HG03066 (cell line): ENCODE data around the gene ATP5MC3.
A peak's percentile ranks its signal among the peaks of the same experiment; 100 is the strongest.

Experiments
- ATAC-seq: cut with Tn5 transposase; IDR thresholded peaks from one replicate; pipeline ENCODE4 v1.9.1; 2021; ENCODE audit warnings: low read depth; ENCODE audit not compliant: unreplicated experiment

ATP5MC3 gene

GRCh38 chr2:175169191-175169590 is 12.3 kb downstream of the ATP5MC3 start:
- no peak for ATAC-seq

DNA sequence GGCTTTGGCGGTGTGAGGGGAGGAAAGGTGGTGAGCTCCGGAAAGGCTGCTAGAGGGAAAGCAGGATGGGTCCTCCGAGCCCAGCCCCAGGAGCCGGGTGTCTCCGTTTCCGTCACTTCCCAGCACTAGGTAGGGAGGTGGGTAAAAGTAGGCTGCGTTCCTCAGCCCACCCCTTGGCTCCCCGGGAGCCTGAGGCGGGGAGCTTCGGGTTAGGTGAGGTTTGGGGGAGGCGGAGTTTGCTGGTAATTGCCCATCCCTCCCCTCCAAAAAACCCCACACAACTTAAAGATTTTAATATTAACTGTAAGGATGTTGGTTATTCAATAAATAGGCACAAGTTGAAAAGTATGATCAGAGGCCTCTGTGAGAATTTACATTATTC is 13.0 kb downstream of the ATP5MC3 start:
- ATAC-seq, result peak; percentile 25

GRCh38 chr2:175167792-175168563 is 13.5 kb downstream of the ATP5MC3 start, which contains the start of gene ATF2:
TSS of gene ATF2 (minus strand) at chr2:175168203. CDS start at chr2:175136443, 31,760 bp downstream.
- peak; percentile 93 for ATAC-seq

DNA sequence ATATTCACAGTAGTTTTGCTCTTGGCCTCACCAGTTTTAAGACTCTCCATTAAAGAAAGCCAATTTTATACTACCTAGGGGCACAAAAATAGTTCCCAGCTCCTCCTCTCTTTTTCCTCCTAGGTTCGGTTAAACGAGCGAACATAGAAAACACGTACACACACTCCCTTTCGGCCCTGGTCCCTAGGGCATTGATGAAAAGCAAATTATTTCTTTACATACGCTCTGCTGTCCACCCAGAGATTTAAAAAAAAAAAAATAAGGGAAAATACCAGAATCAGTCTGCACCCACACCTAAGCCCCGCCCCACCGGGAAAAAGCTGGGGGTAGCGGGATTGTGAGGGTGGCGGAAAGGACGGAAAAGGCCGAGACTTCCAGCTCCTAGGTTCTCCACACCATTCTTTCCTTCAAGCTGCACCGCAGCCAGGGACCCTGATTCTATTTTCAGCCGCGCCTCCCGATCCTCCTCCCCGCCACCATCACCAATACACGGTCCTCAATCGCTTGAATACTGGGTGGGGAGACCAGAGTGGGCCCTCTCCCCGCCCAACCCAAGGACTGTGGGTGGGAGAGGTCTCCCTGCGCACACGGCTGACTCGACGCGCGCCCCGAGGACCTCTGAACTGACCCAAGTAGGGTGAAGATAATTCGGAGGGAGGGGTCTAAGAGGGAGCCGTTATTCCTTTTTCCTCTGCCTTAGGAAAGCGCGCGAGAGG is 14.3 kb downstream of the ATP5MC3 start:
- ATAC-seq, result peak; percentile 5

- no peak for ATAC-seq
Observed at GRCh38 chr2:175166216-175166824, 15.2 kb downstream of the ATP5MC3 start.

DNA sequence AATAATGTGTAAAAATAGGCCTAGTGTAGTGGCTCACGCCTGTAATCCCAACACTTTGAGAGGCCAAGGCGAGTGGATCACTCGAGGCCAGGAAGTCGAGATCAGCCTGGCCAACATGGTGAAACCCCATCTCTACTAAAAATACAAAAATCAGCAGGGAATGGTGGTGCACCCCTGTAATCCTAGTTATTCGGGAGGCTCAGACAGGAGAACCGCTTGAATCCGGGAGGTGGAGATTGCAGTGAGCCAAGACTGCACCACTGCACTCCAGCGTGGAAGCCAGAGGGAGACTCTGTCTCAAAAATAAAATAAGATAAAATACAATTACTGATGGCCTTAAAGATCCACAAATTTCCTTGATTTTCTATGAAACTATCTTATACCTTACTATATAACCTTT is 17.3 kb downstream of the ATP5MC3 start:
- no peak for ATAC-seq

GRCh38 chr2:175158894-175159293 is 22.6 kb downstream of the ATP5MC3 start:
- no peak for ATAC-seq

DNA sequence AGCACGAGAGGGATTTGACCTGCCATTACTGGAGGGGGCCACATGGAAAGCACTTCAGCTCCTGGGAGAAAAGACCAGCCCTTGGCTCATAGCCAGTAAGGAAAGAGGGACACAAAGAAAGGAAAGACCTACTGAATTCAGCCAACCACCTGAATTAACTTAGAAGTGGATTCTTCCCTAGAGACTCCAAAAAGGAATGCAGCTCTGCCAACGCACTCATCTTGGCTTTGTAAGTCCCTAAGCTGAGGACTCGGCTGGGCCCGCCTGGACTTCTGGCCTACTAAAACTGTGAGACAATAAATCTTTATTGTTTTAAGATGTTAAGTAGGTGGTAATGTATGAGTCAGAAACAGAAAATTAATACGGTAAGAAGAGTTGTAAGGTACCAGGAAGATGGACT is 25.0 kb downstream of the ATP5MC3 start:
- ATAC-seq, result no peak

GRCh38 chr2:175154661-175155082 is 26.8 kb downstream of the ATP5MC3 start:
- peak; percentile 66 for ATAC-seq

GRCh38 chr2:175152242-175152641 is 29.3 kb downstream of the ATP5MC3 start:
- ATAC-seq, result peak; percentile 74

- no peak for ATAC-seq
Observed at GRCh38 chr2:175151791-175152190, 29.7 kb downstream of the ATP5MC3 start.

DNA sequence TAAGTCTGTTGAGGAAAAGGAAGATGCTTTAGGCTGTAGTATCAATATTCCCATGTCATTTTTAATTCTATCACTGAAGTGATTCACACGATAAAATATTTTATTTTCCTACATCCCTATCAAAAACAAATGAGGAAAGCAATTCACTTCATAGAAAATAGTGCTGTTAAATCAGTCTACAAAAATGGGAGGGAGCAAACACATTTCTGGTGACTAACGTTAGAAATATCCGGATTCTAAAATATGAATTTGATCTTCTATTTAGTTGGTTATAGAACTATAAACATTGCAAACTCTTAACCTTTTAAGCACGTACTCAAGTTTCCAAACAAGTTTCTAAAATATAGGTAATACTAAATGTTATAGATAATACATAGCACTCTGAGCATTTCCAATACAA is 34.3 kb downstream of the ATP5MC3 start:
- no peak for ATAC-seq

DNA sequence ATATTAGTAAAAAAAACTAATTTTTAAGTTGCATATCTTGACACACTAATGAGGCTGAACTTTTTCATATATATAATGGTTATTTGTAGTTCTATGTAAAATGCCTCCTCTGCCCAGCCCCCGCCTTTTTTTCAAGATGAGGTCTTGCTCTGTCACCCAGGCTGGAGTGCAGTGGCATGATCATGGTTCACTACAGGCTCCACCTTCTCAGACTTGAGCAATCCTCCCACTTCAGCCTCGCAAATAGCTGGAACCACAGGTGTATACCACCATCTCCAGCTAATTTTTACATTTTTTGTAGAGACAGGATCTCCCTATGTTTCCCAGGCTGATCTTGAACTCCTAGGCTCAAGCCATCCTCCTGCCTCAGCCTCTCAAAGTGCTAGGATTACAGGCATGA is 37.8 kb downstream of the ATP5MC3 start:
- no peak for ATAC-seq

DNA sequence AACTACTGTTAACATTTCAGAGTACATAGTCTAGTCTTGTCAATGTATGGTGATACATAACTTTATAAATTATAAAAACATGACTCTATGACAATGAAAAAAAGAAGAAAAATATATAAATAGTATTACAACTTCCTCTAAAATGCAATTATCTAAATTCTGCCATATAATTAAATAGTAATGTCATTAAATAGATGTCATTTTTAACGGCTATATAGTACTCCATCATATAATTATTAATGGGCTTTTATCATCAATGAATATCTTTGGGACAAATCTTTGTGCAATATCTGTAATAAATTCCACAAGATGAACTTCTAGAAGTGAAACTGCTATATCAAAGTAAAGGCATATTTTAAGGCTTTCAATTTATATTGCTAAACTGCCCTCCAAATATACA is 38.3 kb downstream of the ATP5MC3 start:
- no peak for ATAC-seq

DNA sequence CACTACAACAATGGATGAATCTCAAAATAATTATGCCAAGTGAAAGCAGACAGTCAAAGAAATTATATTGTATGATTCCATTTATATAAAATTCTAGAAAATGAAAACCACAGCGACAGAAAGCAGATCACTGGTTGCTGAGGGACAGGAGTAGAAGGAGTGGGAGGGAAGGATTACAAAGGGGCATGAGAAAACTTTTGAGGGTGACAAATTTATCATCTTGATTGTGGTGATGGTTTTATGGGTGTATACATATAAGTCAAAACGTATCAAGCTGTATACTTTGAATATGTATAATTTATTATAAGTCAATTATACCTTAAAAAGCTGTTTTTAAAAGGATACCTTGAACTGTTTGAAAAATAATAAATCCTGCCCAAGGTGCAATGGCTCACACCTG is 41.2 kb downstream of the ATP5MC3 start:
- ATAC-seq, result no peak

- ATAC-seq, result no peak
Observed at GRCh38 chr2:175137793-175138192, 43.7 kb downstream of the ATP5MC3 start.

DNA sequence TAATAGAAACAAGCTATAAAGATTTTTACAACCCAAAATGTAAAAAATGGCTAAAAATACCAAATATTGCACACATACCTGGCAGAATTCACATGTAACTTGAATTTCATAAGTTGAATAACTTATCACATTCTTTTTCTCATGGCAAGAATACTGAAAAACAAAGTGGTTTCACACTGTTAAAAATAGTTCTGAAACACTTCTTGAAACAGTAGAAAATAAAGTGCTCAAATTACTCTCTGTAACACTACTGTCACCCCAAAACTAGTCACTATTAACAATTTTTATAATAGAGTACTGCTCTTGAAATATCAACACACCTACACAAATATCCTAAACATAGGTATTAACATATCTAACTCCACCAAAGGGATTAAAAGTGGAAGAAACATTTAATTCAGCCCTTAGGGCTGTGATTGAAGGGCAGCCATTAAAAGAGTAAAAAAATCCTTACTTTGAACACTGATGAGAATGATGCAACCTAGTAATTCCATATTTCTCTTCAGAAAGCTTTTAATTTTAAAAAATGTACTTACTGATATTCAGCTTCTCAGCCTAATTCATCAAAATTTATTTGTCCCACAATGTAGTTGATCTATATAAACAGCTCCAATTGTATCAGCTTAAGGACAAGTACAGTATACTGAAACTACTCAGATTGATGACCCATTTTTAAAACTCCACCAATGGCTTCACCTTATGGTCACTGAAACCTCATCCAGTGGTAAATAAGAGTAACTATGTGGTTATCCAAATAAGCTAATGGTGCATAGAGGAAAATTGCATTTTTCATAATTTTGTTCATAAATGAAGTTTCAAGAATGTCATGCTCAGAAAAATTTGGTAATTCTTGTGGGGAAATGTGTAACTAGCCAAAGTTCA is 44.9 kb downstream of the ATP5MC3 start:
- peak; percentile 78 for ATAC-seq

- ATAC-seq, result no peak
Observed at GRCh38 chr2:175135862-175136261, 45.6 kb downstream of the ATP5MC3 start.

- no peak for ATAC-seq
Observed at GRCh38 chr2:175135177-175135576, 46.3 kb downstream of the ATP5MC3 start.

DNA sequence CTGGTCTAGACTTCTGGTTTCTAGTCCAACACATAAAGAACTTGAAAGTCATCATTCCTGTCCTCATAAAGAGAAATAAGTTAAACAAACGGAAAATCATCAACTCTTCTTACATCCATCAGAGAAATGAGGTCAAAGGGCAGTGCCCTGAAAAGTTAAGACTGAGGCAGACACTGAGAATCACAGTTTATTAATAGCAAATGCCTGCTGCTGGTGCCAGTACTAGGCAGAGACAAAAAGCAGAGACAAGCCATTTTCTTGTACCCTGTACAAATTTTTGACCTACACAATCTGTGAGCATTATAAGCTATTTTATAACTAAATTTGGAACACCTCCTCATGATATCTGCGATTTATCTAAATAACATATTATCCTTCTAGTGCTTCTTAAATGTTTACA is 50.3 kb downstream of the ATP5MC3 start:
- ATAC-seq, result no peak

DNA sequence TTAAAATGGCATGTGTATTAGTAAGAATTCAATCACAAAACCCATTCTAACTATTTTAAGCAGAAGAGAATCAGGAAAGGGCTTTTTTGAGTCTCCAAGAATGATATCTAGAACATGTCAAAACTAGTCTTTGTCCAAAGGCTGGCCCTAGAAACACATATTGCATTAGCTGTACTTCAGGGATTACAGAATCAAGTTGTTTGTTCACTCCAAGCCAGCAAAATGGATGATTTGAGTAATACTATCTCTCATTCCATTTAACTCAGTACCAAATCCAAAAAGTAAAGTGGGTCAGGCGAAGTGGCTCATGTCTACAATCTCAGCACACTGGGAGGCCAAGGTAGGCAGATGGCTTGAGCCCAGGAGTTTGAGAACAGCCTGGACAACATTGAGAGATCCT is 54.8 kb downstream of the ATP5MC3 start:
- no peak for ATAC-seq
